DMS 273 (cell line): Measurements from ENCODE around the gene FEM1C.

ENCODE experiments used
- DNase-seq: peaks from one replicate; lab custom pipeline; 2025; ENCODE audit not compliant: unreplicated experiment; lab: John Stamatoyannopoulos, UW

FEM1C gene

GRCh38 chr5:115544436-115545350 is at the start of gene FEM1C:
Gene FEM1C, minus strand, starts transcription at chr5:115544775. Its CDS starts 1,282 bp downstream, at chr5:115543493.
- DNase-seq, result peak; percentile 98

DNA sequence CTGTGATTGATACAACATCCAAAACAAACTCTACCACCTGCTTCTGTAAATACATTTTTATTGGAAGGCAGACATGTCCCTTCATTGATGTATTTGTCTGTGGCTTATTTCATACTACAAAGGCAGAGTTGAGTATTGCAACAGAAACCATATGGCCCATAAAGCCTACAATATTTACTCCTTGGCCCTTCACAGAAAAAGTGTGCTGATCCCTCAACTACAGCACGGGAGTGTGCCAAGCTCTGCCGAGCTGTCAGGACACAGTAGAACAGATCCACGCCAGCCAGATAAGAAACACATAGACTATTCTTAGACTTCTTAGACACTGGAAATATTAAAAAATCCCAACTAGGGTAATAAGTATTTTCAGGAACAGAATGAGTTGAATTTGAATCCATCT is 44.5 kb upstream of the FEM1C start:
- DNase-seq, result peak; percentile 23

DNA sequence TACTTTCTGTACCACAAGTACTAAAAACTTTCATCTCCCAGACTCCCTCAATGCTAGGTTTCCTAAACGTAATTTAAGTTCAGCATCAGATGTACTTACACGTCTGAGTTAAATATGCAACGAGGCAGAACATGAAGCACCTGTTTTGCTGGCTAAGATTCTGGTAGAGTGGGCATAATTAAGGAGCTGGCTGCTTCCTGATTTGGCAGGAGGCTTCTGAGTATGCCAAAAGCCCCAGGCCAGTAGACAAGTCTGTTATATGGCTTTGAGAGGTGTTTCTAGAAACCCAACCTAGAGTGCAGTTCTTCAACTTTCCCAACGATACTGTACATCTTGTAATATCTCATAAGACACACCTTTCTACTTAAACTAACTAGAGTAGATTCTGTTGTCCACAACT is 44.1 kb upstream of the FEM1C start:
- peak; percentile 44 for DNase-seq

DNA sequence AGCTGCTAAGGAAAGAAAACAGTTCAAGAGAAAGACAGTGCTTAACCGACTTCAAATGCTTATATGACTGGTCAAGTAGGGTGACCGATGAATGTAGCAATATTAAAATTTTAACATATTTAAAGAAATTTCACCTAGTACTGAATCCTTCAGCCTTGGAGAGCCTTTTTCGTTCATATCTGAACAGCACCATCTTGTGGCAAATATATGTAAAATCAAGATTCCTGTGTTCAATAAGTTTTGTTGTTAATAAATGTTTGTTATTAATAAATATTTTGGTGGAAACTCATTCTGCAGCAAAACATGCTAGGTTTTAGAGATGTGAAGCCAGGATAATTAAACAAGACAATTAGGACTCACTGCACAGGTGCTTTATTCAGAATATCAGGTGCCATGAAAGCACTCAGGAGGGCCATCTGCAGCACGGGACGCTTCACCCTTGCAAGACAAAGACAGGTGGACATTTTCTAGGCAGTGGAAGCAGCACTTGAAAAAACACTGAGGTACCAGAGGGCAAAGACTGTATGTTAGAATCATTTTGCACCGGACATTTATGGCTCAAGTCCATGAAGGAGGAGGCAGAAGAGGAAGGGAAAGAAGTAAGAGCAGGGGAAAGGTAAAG is 42.1 kb upstream of the FEM1C start:
- DNase-seq, result peak; percentile 59

GRCh38 chr5:115585265-115585664 is 40.7 kb upstream of the FEM1C start:
- no peak for DNase-seq

DNA sequence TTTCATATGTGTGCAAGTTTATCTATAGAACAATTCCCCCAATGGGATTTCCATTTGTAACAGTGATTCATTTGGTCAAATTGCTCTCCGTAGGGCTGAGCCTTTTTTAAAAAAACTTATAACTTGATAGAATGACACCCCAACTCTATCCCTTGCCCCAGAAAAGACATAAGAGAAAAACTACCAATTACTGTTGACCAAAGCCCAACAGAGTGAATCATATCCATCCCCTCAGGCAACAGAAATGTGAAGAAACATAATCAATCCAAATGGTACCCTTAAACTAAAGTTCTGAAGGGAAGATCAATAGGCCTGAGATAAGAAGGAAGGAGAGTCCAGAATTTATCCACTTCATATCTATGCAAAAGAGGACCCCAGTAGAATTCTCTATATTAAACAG is 39.9 kb upstream of the FEM1C start:
- DNase-seq, result no peak

- no peak for DNase-seq
These were observed 38.9 kb upstream of the FEM1C start for GRCh38 chr5:115583474-115583873.

- no peak for DNase-seq
These were observed 36.4 kb upstream of the FEM1C start for GRCh38 chr5:115580941-115581340.

- no peak for DNase-seq
These were observed 35.2 kb upstream of the FEM1C start for GRCh38 chr5:115579747-115580173.

DNA sequence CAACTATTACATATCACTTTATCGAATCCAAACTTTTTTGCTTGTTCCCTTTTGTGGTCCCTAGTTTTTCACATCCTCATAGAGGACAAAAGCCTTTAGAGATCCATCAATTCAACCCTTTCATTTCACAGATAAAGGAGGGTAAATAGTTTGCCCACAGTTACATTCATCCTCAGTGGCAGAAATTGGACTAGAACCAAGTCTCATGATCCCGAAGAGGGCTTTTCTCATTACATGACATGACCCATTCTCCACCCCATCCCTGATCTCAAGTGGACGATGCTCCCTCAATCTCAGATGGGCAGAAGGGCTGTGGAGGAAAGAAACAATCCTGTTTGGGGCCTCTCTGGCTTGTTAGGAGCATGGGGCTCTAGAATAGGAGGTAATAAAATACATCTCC is 34.6 kb upstream of the FEM1C start:
- no peak for DNase-seq

GRCh38 chr5:115578657-115579056 is 34.1 kb upstream of the FEM1C start:
- no peak for DNase-seq

GRCh38 chr5:115577741-115578140 is 33.2 kb upstream of the FEM1C start:
- DNase-seq, result no peak

DNA sequence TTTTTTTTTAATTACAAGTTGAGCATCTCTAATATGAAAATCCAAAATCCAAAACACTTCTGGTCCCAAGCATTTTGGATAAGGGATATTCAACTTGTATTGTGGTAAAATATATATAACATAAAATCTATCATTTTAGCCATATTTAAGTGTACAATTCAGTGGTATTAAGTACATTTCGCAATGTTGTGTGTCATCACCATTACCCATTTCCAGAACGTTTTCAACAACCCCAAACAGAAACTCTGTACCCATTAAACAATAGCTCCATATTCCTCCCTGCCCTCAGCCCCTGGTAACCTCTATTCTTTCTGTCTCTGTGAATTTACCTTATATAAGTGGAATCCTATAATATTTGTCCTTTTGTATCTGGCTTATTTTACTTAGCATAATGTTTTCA is 32.8 kb upstream of the FEM1C start:
- DNase-seq, result no peak

GRCh38 chr5:115575167-115576070 is 30.8 kb upstream of the FEM1C start:
- no peak for DNase-seq

DNA sequence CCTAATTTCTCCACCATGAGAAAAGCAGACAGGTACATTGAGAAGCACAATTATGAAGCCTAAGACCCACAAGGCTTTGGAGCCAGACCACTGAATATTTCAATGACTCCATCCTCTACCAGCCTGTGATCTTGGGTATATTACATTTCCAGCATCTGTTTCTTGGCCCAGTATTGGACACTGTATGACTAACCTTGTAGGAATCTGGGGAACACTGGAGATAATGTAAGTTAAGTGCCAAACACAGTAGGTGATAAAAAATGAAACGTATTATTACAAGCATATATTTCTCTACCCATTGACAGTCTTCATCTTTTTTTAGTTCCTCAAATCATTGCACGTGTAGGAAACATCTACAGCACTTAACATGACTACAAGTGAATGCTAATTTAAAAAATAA is 28.6 kb upstream of the FEM1C start:
- DNase-seq, result peak; percentile 3

DNA sequence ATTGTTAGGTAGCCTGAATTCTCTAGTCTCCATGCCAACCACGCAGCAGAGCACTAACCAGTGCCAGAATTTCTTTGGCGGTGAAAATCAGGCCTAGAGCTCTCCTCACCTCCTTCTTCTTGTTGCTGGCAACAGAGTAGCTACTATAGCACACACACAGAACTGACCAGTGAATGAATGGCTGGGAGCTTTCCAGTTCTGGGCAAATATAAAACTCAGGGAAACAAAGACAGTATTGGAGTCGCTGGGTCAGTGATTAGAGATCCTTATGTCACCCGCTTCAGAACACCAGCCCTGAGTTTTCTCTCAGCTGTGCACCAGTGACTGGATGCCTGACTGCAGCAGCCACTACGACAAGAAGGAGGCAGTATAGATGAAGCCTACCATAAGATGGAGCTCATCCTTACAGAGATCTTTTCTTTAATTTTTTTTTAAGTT is 26.9 kb upstream of the FEM1C start:
- peak; percentile 32 for DNase-seq

DNA sequence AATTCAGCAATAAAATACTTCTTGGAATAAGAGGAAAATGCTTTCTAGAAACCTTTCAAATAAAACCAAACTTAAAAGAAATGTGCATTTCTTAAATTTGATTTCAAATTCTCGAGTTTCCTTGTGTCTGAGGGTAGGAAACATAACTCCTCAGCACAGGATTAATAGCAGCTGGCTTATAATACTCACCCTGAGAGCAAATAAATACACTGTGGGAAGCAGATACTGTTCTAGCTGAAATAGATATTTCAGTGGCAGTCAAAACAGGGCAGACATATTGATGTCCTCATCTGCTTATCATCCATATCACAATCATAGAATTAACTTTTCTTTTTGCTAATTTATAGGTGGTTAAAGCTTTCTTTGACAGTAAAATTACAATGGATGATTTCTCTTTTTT is 24.1 kb upstream of the FEM1C start:
- no peak for DNase-seq

- no peak for DNase-seq
These were observed 20.7 kb upstream of the FEM1C start for GRCh38 chr5:115565233-115565632.

- no peak for DNase-seq
These were observed 16.6 kb upstream of the FEM1C start for GRCh38 chr5:115561176-115561575.

GRCh38 chr5:115559524-115559923 is 14.9 kb upstream of the FEM1C start:
- peak; percentile 6 for DNase-seq

GRCh38 chr5:115558388-115558956 is 13.9 kb upstream of the FEM1C start:
- no peak for DNase-seq
